Activated CD8-positive, alpha-beta memory T cell treated with anti-CD3 and anti-CD28 coated beads for 4 hours (primary cell): ENCODE results near the gene COL8A2.

ENCODE experiments used
- DNase-seq, 2 donors: peaks; one replicate each; pipeline ENCODE4 v3.0.0-alpha.2; 2020; ENCODE audit warnings: low read depth in 2 of 2

COL8A2 gene

DNA sequence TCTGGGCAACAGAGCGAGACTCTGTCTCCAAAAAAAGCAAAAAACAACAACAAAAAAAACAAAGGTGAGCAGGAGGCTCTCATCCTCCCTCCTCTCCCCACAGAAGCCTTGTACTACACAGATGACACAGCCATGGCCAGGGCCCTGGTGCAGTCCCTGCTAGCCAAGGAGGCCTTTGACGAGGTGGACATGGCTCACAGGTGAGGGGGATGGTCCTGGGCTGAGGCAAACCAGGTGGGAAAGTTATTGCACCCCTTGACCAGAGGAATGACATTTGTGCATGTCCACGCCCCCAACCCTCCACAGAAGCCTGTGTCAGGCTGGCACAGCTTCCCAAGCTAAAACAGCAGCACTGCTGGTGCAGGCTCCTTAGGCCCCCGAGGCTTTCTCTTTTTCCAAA lies 33.9 kb downstream of the COL8A2 start:
- no peak for DNase-seq

DNA sequence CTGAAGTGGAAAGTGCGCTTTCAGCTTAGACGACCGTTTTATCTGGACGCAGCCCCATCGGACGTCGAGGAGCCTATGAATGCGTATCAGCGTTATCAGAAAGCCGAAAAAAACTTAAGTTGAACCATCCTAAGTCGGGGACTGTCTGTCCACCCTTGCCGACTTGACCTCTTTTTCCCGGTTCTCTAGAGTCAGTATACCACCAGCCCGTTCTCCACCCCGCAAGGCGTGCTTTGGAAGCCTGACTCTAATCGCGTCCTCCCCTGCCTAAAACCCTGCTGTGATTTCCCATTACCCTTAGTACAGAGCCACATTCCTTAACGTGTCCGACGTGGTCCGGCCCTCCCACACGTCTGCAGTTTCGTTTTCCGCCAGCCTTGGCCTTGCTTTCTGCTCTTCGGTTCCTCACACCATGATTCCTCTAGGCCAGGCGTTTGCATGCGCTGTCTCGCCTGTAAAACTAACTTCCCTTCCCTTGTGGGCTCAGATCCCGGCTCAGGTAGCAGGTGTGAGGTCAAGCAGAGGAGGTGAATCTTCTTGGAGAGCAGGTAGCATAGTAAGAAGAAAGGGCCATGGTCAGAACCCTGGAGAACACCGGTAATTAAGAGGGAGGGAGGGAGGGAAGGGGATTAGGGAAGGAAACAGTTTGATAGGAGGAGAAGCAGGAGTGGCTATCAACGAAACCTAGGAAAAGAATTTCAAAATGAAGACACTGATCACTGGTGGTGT lies 35.5 kb downstream of the COL8A2 start:
- DNase-seq: no peak

DNA sequence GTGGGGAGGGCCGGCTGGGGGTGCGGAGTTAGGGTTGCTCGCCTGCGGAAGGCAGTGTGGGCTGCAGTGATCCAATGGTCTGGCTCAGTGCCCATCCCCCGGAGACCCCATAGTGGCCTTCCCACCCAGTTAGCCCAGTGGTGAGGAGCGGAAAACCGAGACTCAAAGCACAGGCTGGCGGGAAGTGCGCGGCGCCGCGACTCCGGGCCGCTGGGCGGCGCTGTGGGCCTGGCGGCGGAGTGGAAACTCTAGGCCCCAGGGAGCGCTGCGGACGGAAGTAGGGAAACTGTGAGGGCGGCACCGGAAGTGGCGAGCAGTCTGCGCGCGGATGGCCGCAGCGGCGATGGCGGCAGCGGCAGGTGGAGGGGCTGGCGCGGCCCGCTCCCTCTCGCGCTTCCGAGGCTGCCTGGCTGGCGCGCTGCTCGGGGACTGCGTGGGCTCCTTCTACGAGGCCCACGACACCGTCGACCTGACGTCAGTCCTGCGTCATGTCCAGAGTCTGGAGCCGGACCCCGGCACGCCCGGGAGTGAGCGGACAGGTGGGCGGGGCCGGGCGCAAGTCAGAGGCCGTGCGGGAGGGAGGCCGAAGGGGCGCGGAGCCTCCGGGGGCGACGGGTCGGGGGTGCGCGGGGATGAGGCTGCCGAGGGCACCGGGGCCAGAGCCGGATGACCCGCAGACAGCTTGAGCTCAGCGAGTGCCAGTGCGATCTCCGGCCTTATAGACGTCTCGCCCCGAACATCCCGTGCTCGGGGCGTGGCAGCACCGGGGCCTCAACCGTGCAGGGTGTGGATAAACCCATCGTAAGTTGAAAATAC lies 36.2 kb downstream of the COL8A2 start, which contains the start of gene ADPRS:
TSS of gene ADPRS (plus strand) at position 316 of the 816 bp plus-strand sequence. CDS start at position 329, 13 bp downstream.
- DNase-seq: peak; percentile 77 to 78

DNA sequence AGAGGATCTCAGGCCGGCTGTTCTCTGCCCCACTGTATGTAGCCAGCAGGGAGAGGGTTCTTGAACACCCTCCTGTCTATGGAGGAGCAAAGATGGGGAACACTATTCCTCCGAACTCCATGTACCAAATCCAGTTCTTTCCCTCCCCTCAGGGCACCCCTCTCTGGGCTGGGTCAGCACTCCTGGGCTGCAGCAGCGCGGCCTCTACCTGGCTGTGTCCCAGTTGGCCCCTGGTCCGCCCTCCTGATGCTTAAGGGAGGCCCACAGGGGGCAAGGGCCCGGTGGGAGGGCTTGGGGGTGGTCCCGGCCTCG lies 36.8 kb downstream of the COL8A2 start:
- DNase-seq: no peak

DNA sequence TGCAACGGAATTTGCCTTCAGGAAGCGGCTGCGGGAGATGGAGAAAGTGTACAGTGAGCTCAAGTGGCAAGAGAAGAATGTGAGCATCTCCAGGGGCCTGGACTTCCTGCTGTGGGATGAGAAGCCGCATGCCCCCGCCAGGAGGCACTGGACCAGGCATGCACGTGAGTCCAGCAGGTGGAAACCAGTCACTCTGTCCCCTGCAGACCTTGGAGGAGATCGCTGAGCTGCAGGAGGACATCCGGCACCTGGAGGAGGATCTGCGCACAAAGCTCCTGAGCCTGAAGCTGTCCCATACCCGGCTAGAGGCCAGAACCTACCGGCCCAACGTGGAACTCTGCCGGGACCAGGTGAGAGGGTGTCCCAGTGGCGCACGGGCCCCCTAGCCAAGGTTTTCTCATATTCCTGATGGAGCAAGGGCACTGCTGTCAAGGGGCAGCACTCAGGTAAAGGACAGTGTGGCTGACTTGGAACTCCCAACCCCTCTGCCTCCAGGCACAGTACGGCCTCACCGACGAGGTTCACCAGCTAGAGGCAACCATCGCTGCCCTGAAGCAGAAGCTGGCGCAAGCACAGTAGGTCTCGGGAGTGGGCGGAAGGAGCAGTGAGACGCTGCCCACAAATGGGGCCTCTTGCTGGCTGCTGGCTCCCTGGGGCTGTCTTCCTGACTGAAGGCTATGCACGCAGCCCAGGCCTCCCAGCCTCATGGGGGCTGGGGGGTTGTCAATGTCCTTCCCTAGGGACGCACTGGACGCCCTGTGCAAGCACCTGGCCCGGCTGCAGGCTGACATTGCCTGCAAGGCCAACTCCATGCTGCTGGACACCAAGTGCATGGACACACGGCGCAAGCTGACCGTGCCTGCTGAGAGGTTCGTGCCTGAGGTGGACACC lies 37.5 kb downstream of the COL8A2 start:
- no peak for DNase-seq

DNA sequence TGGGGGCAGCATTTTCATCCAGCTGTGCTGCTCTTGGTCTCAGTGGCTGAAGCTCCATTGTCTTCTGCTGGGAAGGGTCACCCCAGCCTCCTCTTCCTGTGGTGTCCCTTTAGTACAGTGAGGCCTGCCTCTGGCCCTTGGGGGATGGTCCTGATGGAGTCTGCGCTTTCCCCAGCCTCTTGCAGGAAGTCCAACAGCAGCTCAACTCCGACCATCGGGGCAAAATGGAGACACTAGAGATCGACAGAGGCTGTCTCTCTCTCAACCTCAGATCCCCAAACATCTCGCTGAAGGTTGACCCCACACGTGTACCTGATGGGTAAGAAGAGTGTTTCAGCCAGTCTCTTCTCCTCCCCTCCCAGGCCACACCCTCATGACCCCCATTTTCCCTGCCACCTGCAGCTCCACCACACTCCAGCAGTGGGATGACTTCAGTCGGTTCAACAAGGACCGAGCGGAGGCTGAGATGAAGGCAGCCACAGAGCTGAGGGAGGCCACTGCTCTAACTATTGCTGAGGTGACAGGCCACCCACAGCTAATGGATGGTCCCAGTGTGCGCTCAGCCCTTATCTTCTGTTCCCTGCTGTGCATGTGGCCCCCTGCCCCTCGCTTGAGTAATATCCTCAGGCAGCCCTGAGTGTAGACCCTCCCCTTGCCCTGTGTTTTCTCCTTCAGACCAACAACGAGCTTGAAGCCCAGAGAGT lies 38.3 kb downstream of the COL8A2 start:
- no peak for DNase-seq

DNA sequence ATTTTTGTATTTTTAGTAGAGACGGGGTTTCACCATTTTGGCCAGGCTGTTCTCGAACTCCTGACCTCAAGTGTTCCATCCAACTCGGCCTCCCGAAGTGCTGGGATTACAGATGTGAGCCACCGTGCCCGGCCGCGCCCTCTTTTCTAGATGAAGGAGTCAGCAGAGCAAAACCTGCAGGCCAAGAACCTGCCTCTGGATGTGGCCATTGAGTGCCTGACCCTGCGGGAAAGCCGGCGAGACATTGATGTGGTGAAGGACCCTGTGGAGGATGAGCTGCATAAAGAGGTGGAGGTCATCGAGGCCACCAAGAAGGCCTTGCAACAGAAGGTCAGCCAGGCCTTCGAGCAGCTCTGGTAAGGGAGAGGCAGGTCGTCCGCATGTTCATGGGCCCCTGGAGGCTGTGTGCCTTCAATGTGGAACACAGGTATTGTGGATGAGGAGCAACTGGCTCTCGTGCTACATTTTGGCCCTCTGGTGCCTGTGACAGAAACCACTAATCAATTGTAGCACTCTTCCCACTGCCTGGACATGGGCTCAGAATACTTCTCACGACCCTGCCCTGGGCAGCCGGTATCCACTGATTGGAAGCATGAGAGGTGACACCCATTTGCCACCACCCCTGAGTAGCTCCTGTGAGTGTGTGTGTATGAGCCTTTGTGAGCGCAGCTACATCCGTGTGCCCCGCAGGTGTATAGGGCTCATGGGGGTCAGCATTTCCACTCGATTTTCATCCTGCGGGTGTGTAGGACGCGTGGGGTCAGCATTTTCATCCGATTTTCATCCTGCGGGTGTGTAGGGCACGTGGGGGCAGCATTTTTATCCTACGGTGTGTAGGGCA lies 39.1 kb downstream of the COL8A2 start:
- DNase-seq: no peak

DNA sequence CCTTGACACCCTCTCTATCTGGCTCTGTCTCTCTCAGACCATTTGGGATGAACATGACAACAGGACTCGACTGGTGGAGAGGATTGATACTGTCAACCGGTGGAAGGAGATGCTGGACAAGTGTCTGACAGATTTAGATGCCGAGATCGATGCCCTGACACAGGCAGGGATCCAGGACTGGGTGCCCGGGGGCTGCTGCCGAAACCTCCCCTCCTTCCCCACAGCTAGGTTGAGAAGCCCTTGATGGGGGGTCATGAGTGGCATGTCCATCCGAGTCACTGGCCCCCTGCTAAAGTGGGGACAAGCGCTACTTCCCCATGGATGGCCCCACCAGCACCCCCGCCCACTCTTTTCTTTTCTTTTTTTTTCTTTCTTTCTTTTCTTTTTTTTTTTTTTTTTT lies 39.9 kb downstream of the COL8A2 start:
- no peak for DNase-seq

DNA sequence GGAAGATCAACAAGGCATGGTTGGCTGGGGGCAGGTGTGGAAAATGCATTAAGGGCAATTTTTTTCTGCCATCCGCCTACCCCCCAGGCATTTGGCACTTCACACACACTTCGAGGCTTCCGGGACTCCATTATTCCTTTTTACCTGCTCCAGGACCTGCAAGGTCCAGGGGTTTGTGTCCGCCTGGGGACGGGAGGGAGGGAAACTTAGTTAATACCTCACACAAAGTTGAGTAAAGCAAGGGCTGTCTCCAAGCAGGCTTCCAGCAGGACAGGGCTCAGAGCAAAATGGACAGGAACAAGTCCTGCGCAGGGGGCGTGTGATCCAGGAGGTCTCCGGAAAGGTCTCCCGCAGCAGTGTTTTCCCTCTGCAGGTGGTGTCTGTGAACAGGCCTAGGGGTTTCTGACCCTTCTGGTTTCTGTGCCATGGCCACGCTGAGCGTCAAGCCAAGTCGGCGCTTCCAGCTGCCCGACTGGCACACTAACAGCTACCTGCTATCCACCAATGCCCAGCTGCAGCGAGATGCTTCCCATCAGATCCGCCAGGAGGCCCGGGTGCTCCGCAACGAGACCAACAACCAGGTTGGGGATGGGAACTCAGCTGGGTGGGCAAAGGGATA lies 40.4 kb downstream of the COL8A2 start:
- DNase-seq: no peak

DNA sequence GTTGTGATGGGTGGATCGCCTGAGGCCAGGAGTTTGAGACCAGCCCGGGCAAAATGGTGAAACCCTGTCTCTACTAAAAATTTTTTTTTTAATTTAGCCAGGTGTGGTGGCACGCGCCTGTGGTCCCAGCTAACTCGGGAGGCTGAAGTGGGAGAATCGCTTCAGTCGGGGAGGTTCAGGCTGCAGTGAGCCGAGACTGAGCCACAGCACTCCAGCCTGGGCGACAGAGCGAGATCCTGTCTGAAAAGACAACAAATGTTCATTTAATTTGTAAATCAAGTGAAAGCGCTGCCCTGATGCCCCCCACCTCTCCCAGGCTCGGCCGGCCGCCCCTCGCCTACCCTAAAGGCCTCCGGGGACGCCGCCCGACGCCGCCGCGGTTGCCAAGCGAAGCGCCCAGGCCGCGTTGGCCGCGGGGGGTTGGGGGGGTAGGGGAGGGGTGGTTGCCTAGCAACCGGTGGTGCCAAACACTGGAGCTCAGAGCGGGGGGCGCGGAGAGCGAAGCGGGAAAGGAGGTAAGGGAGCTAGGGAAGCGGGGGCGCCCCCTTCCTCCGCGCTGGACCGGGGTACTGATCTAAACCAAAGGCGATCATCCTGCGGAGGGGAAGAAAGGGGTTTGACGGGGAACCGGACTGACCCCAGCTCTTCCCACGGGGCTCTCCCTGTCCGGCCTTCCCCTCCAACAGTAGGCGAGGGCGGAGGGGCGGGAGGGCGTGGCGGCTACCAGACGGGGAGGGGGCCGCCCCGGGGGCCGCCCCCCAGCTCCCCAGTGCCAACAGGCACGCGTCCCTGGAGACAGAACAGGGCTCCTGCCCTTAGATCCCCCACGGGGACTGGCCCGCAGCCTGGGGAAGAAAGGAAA lies 41.2 kb downstream of the COL8A2 start, which contains the start of gene TEKT2:
TSS of gene TEKT2 (plus strand) at position 460 of the 862 bp plus-strand sequence. CDS start 828 bp downstream, outside the sequence.
- DNase-seq: no peak

DNA sequence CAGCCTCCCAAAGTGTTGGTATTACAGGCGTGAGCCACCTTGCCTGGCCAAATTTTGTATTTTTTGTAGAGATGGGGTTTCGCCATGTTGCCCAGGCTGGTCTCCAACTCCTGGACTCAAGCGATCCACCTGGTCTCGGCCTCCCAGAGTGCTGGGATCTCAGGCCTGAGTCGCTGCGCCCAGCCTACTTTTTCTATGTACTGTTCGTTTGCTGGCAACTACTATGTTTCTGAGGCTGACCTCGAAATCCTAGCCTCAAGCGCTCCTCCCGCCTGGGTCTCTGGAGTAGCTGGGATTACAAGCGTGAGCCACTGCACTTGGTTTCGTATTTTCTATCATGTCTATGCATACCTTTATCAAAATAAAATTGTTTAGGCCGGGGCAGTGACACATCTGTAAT lies 41.8 kb downstream of the COL8A2 start:
- DNase-seq: no peak

DNA sequence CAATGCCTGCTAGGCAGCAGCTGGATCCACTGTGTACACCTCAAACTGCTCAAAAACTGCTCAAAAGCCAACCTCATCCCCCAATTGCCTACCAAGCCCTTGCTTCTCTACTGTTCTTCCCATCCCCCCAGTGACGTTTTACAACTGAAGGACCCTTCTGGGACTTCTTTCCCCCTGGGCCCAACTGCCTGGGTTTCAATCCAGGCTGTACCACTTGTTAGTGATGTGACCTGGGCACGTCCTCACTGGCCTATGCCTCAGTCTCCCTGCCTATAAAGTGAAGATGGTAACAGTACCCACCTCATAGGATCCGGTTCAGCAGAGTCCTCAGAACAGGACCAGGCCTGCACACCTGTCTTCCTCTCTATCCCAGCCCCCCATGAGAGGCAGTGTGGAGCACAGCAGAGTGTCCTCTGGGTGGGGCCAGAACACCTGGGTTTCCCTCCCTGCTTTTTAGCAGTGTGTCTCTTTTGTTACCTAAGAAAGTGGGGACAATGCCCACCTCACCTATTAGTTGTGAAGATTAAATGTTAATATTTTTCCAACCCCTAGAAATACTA lies 43.0 kb downstream of the COL8A2 start:
- DNase-seq: no peak

DNA sequence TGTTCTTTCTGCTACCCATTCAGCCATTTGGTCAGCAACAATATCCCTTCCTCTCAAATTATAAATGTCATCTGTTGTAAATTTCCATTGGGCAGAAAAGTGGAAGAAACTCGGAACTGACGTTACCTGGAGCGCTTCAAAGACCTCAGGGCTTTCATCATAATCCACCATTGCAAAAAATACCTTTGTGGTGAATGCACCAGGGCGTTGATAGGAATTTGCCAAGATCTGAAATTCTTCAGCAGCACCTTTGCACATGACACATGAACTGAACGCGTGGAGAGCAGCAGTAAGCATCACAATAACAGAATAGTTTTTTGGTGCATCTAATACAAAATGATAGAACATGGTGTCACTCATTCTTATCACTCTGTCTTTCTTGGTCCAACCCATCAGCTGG lies 44.2 kb downstream of the COL8A2 start:
- DNase-seq: no peak

DNA sequence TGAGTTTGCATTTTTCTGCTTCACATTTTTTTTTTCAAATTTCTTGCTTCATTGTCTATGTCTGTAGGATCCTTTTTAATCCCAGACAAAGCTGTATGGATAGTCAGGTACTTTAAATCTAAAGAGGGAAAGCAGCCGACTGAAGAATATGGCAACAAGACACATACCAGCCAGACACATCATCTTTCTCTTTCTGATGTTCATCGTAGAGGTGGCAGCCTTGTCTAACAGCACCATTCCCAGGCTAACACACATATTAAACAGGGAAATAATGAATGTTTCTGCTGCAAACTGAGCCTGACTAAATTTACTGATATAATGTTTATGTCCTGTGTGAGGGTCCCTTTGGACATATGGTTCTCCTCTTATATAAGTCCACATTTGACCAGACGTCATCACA lies 44.8 kb downstream of the COL8A2 start:
- DNase-seq: no peak

DNA sequence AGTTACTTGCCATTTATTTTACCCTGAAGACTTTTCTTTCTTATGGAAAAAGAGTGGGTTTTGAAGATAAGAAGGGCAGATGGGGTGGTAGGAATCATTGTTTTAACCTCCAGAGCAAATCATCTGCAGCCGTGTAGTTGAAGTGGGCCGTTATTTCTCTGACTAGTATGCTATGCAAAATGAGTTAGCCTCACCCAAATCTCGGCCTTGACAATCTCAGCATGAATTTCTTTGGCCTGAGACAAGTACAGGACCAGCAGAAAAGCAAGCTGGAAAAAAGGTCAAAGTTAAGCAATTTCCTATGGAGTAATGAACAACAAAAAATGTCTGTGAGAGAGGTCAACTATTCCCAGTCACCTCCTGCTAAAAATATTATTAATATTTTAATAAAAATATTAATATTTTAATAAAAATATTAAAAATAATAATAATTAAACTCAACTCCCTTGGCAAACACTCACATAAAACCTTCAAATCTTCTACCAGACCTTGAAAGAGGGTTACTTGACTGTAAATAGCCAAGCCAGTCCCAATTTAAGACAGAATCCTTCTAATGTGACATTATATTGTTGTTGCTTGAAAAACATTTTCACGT lies 47.9 kb downstream of the COL8A2 start:
- no peak for DNase-seq

DNA sequence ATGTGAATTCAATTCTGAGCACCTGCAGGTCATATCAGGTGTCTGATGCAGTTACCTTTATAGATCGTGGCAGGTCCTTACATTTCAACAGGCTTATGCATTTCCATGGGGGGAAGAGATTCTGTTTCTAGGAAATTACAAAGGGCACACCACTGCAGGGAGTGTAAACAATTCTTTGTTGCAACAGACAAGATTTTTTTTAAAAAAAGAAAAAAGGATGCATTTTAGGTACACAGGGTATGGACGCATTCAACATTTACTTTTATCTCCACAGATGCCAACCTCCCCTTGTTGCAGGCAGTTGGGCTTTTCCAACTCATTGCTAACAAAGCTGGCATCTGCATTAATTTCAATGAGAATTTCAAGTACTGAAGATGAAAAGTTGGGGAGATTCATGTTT lies 54.7 kb downstream of the COL8A2 start:
- no peak for DNase-seq

DNA sequence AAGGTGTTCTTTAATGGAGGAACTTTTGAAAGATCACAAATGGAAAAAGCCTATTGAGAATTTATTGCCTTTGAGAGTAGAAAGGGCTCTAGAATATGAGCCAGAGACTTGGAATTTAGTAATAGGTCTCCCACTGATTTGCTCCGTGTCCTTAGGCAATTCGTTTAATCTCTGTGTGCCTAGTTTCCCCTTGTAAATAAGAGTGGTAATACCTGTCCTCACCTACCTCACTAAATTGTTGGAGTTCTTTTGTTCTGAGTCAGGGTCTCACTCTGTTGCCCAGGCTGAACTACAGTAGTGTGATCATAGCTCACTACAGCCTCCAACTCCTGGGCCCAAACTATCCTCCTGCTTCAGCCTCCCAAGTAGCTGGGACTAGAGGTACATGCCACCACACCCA lies 56.2 kb downstream of the COL8A2 start:
- no peak for DNase-seq

DNA sequence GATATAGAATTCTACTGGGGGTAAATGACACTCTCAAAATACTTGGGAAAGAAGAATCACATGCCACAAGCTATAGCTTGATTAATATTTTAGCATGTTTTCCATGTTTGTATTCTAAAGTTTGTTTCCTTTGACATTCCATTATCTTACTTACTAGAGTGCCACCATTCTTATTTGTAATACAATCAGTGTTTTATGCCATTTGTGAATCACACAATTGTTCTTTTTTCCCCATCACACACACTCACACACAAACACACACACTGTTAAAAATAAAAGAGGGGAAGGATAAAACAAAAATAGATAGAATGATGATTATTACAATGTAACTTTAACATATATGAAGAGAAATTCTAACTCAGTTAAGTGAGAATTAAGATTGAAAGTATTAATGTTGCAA lies 57.2 kb downstream of the COL8A2 start:
- DNase-seq: no peak

DNA sequence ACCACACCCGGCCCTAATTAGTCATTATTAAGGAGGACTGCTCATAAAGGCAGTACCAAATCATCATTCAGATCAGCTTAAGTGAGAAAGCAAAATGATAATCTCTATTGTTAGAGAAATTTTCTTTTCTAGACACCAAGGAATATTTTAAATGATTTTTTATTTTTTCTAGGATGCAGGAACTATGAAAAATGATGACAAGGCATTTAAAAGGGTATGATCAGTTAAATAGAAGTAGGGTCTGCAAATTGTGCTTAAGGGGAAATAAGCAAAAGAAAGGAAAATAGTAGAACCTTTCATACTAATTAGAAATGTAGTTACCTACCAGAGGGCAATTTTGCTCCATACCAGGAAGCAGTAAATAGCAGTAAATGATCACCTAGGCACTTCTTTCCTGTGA lies 62.7 kb downstream of the COL8A2 start:
- DNase-seq: no peak
